ENCODE measurements around the gene IMMP2L. TPM values are rescaled to one million over a fixed set of nuclear protein-coding genes. Genes with fewer than 3 reads are reported as not detected.

IMMP2L gene
- polyA plus RNA-seq, 3 donors, result 41.3 to 49.8 (median 43.0) TPM

GRCh38 chr7:110853263-110853662, 709.0 kb downstream of the IMMP2L start:
- no peak for DNase-seq (ENCODE audit: extremely low read depth in 1 of 11, low read depth in 9 of 11, low spot score in 4 of 11)

- DNase-seq (ENCODE audit: extremely low read depth in 1 of 11, low read depth in 9 of 11, low spot score in 4 of 11), result no peak
Observed at GRCh38 chr7:110852156-110852940, 709.9 kb downstream of the IMMP2L start.

GRCh38 chr7:110850224-110850623, 712.1 kb downstream of the IMMP2L start:
- DNase-seq (ENCODE audit: extremely low read depth in 1 of 11, low read depth in 9 of 11, low spot score in 4 of 11), result no peak

- no peak for DNase-seq (ENCODE audit: extremely low read depth in 1 of 11, low read depth in 9 of 11, low spot score in 4 of 11)
Observed at GRCh38 chr7:110842796-110843195, 719.5 kb downstream of the IMMP2L start.

- peak in 2 of 11 donors; percentile 6 to 7 for DNase-seq (ENCODE audit: extremely low read depth in 1 of 11, low read depth in 9 of 11, low spot score in 4 of 11)
Observed at GRCh38 chr7:110841840-110842545, 720.3 kb downstream of the IMMP2L start.

- peak; percentile 25 to 75 (median 59) for DNase-seq (ENCODE audit: extremely low read depth in 1 of 11, low read depth in 9 of 11, low spot score in 4 of 11)
Observed at GRCh38 chr7:110839866-110840265, 722.4 kb downstream of the IMMP2L start.

GRCh38 chr7:110835849-110836248, 726.4 kb downstream of the IMMP2L start:
- no peak for DNase-seq (ENCODE audit: extremely low read depth in 1 of 11, low read depth in 9 of 11, low spot score in 4 of 11)

- peak in 1 of 11 donors; percentile 7 for DNase-seq (ENCODE audit: extremely low read depth in 1 of 11, low read depth in 9 of 11, low spot score in 4 of 11)
Observed at GRCh38 chr7:110835218-110835617, 727.1 kb downstream of the IMMP2L start.

GRCh38 chr7:110831419-110831818, 730.9 kb downstream of the IMMP2L start:
- no peak for DNase-seq (ENCODE audit: extremely low read depth in 1 of 11, low read depth in 9 of 11, low spot score in 4 of 11)

- DNase-seq (ENCODE audit: extremely low read depth in 1 of 11, low read depth in 9 of 11, low spot score in 4 of 11), result no peak
Observed at GRCh38 chr7:110830778-110831177, 731.5 kb downstream of the IMMP2L start.

GRCh38 chr7:110827936-110828335, 734.4 kb downstream of the IMMP2L start:
- no peak for DNase-seq (ENCODE audit: extremely low read depth in 1 of 11, low read depth in 9 of 11, low spot score in 4 of 11)

- no peak for DNase-seq (ENCODE audit: extremely low read depth in 1 of 11, low read depth in 9 of 11, low spot score in 4 of 11)
Observed at GRCh38 chr7:110827287-110827855, 734.9 kb downstream of the IMMP2L start.

- no peak for DNase-seq (ENCODE audit: extremely low read depth in 1 of 11, low read depth in 9 of 11, low spot score in 4 of 11)
Observed at GRCh38 chr7:110813986-110814385, 748.3 kb downstream of the IMMP2L start.

- DNase-seq (ENCODE audit: extremely low read depth in 1 of 11, low read depth in 9 of 11, low spot score in 4 of 11), result no peak
Observed at GRCh38 chr7:110809832-110810231, 752.5 kb downstream of the IMMP2L start.

GRCh38 chr7:110808361-110808760, 753.9 kb downstream of the IMMP2L start:
- DNase-seq (ENCODE audit: extremely low read depth in 1 of 11, low read depth in 9 of 11, low spot score in 4 of 11), result no peak

GRCh38 chr7:110804501-110804900, 757.8 kb downstream of the IMMP2L start:
- no peak for DNase-seq (ENCODE audit: extremely low read depth in 1 of 11, low read depth in 9 of 11, low spot score in 4 of 11)

GRCh38 chr7:110803602-110804143, 758.6 kb downstream of the IMMP2L start:
- no peak for DNase-seq (ENCODE audit: extremely low read depth in 1 of 11, low read depth in 9 of 11, low spot score in 4 of 11)

- DNase-seq (ENCODE audit: extremely low read depth in 1 of 11, low read depth in 9 of 11, low spot score in 4 of 11), result no peak
Observed at GRCh38 chr7:110801502-110801901, 760.8 kb downstream of the IMMP2L start.

GRCh38 chr7:110800984-110801383, 761.3 kb downstream of the IMMP2L start:
- DNase-seq (ENCODE audit: extremely low read depth in 1 of 11, low read depth in 9 of 11, low spot score in 4 of 11), result no peak

GRCh38 chr7:110797656-110798055, 764.6 kb downstream of the IMMP2L start:
- no peak for DNase-seq (ENCODE audit: extremely low read depth in 1 of 11, low read depth in 9 of 11, low spot score in 4 of 11)

Data from renal cortex interstitium (tissue), 11 donors.